HepG2 (cell line): Measurements from ENCODE around the gene YPEL4. TPM values are rescaled to one million over a fixed set of nuclear protein-coding genes. Genes with fewer than 3 reads are reported as not detected.

Experiments used
- ATF1 ChIP-seq: IDR thresholded peaks from 2 replicates; pipeline ENCODE4 v1.6.1; 2016; ENCODE audit warnings: mild to moderate bottlenecking, control low read depth
- CCAR2 ChIP-seq: fragments of 200-400 bp; formaldehyde crosslinking; optimal IDR thresholded peaks from 2 replicates; pipeline ENCODE3; 2018; ENCODE audit warnings: low read depth, mild to moderate bottlenecking, low read length, moderate library complexity
- CCDC6 ChIP-seq: sonication (generic); formaldehyde crosslinking; IDR thresholded peaks from 2 replicates; pipeline ENCODE4 v1.8.1; 2022; ENCODE audit warnings: mild to moderate bottlenecking, missing genetic modification reagents, moderate library complexity
- PITX1 ChIP-seq: sonication (generic); formaldehyde crosslinking; IDR thresholded peaks from 2 replicates; pipeline ENCODE4 v1.5.1; 2020; ENCODE audit warnings: mild to moderate bottlenecking, missing genetic modification reagents
- SOX6 ChIP-seq, 2 experiments: fragments of 450-650 bp in 1 of 2; sonication (generic) in 1 of 2; formaldehyde crosslinking in 1 of 2; IDR thresholded peaks; 2 replicates each; pipeline versions ENCODE4 v1.4.0 to v1.6.1; 2017 to 2020; ENCODE audit warnings: antibody characterized with exemption in 1 of 2, mild to moderate bottlenecking in 1 of 2, missing genetic modification reagents in 1 of 2
- TBL1XR1 ChIP-seq: fragments of 150-350 bp; IDR thresholded peaks from 2 replicates; pipeline ENCODE4 v1.6.1; 2014; ENCODE audit warnings: borderline replicate concordance, low read length; ENCODE audit not compliant: partially characterized antibody
- ZIK1 ChIP-seq: sonication (generic); formaldehyde crosslinking; IDR thresholded peaks from 2 replicates; pipeline ENCODE4 v1.5.0; 2020; ENCODE audit warnings: mild to moderate bottlenecking, low read depth, missing genetic modification reagents, borderline replicate concordance
- ZNF329 ChIP-seq: sonication (generic); formaldehyde crosslinking; IDR thresholded peaks from 2 replicates; pipeline ENCODE4 v1.9.0; 2021; ENCODE audit warnings: low read depth, mild to moderate bottlenecking, missing genetic modification reagents
- ZNF496 ChIP-seq: sonication (generic); formaldehyde crosslinking; IDR thresholded peaks from 2 replicates; pipeline ENCODE4 v1.8.1; 2023; ENCODE audit warnings: mild to moderate bottlenecking, moderate library complexity, missing genetic modification reagents; ENCODE audit not compliant: insufficient replicate concordance
- ZNF510 ChIP-seq: sonication (generic); formaldehyde crosslinking; IDR thresholded peaks from 2 replicates; pipeline ENCODE4 v1.4.0; 2020; ENCODE audit warnings: low read depth, mild to moderate bottlenecking, missing genetic modification reagents
- ZNF891 ChIP-seq: sonication (generic); formaldehyde crosslinking; IDR thresholded peaks from 2 replicates; pipeline ENCODE4 v1.5.0; 2020; ENCODE audit warnings: mild to moderate bottlenecking, missing genetic modification reagents
- polyA plus RNA-seq, 8 experiments: library from polyadenylated mRNA; depleted of rRNA in 3 of 8; stranded (reverse) in 7 of 8; unstranded in 1 of 8; fragments of >200 nt; fragmentation: Illumina TruSeq in 4 of 8; extraction: Trizol in 4 of 8; gene quantifications; 2 replicates each; pipeline versions ENCODE4 v1.2.1 to v1.2.3, GENCODE V29; 2011 to 2016; ENCODE audit warnings: low read depth in 4 of 8, missing spikeins in 1 of 8, mixed read lengths in 1 of 8; ENCODE audit not compliant: insufficient read depth in 1 of 8
- total RNA-seq, 5 experiments: library from RNA; depleted of rRNA; stranded (reverse); fragments of >200 nt; fragmentation: Illumina TruSeq; extraction: Trizol; gene quantifications; 2 replicates each; pipeline ENCODE4 v1.2.3, GENCODE V29; 2016; ENCODE audit warnings: low read depth in 1 of 5
- TF ChIP-seq, protein P1 (sequence below): sonication (generic); formaldehyde crosslinking; IDR thresholded peaks from 2 replicates; pipeline ENCODE4 v1.4.0; 2020; ENCODE audit warnings: mild to moderate bottlenecking, missing genetic modification reagents
- TF ChIP-seq, protein P2 (sequence below): IDR thresholded peaks from 2 replicates; pipeline ENCODE4 v1.6.1; 2016; ENCODE audit warnings: low read depth, missing genetic modification reagents, missing compliant biosample characterization
- TF ChIP-seq, protein P3 (sequence below): sonication (generic); formaldehyde crosslinking; IDR thresholded peaks from 2 replicates; pipeline ENCODE4 v1.5.0; 2020; ENCODE audit warnings: missing genetic modification reagents
- TF ChIP-seq, protein P4 (sequence below): sonication (generic); formaldehyde crosslinking; IDR thresholded peaks from 2 replicates; pipeline ENCODE4 v1.4.0; 2020; ENCODE audit warnings: missing genetic modification reagents
- TF ChIP-seq, protein P5 (sequence below): IDR thresholded peaks from 2 replicates; pipeline ENCODE4 v1.6.1; 2016
- TF ChIP-seq, protein P6 (sequence below): sonication (generic); formaldehyde crosslinking; IDR thresholded peaks from 2 replicates; pipeline ENCODE4 v1.5.1; 2020; ENCODE audit warnings: missing genetic modification reagents, mild to moderate bottlenecking, borderline replicate concordance

YPEL4 gene
- total and polyA plus RNA-seq, 2 of the 13 experiments (the other 11 are each of a cell fraction or from before 2014, with no cell fraction given) = 0.04 TPM; not detected in 1

DNA sequence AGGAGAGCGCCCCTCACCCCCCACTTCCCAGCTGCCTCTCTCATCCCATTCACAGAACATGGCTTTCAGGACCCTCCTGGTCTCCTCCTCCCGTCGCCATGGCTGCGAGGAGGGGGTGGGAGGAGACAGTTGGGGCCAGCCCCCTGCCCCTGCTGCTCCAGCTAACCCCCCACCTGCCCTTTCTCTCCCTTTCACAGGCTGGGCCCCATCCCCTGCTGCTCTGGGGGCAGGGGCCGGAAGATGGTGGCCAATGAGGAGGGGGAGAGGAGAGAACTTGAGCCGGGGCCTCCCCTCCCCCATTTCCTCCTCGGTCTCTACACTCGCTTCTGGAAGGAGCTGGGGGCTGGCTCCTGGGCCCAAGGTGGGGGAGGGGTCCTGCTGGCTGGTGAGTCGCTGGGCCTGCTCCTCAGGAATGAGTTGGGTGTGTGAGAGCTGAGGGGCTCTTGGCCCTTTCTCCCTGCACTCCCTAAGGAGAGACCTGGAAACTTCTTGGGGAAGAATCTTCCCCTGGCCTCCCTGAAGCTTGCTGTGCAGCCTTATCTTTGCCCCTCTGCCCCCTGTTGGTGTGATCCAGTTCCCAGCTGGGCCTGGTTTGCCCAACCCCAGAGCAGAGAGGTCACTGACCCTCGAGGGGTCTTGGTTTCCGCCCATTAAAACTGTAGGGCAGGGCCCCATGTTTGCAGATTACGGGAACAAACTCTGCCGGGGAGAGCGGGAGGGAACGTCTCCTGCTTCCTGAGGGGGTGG is 10.2 kb downstream of the YPEL4 start (continued):
- TF ChIP-seq, protein P1, sequence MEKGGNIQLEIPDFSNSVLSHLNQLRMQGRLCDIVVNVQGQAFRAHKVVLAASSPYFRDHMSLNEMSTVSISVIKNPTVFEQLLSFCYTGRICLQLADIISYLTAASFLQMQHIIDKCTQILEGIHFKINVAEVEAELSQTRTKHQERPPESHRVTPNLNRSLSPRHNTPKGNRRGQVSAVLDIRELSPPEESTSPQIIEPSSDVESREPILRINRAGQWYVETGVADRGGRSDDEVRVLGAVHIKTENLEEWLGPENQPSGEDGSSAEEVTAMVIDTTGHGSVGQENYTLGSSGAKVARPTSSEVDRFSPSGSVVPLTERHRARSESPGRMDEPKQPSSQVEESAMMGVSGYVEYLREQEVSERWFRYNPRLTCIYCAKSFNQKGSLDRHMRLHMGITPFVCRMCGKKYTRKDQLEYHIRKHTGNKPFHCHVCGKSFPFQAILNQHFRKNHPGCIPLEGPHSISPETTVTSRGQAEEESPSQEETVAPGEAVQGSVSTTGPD (CRISPR knock-in tag) = 0 out of 2 replicates have a peak, but pooled peaks have one; percentile 39
- TF ChIP-seq PITX1 (CRISPR knock-in tag) (0 out of 2 replicates have a peak, but pooled peaks have one; percentile 33), SOX6 (IDR thresholded peaks at IDR 0.05) (no peak), SOX6 (CRISPR knock-in tag; IDR thresholded peaks at IDR 0.05) (peak; percentile 74), TBL1XR1 (no peak), ZNF891 (peak; percentile 77), ZNF329 (CRISPR knock-in tag) (0 out of 2 replicates have a peak, but pooled peaks have one; percentile 49), ZNF496 (CRISPR knock-in tag) (no peak), ATF1 (CRISPR knock-in tag) (no peak), ZNF510 (CRISPR knock-in tag) (no peak), CCDC6 (no peak), CCAR2 (no peak), ZIK1 (no peak)
- TF ChIP-seq, protein P2, sequence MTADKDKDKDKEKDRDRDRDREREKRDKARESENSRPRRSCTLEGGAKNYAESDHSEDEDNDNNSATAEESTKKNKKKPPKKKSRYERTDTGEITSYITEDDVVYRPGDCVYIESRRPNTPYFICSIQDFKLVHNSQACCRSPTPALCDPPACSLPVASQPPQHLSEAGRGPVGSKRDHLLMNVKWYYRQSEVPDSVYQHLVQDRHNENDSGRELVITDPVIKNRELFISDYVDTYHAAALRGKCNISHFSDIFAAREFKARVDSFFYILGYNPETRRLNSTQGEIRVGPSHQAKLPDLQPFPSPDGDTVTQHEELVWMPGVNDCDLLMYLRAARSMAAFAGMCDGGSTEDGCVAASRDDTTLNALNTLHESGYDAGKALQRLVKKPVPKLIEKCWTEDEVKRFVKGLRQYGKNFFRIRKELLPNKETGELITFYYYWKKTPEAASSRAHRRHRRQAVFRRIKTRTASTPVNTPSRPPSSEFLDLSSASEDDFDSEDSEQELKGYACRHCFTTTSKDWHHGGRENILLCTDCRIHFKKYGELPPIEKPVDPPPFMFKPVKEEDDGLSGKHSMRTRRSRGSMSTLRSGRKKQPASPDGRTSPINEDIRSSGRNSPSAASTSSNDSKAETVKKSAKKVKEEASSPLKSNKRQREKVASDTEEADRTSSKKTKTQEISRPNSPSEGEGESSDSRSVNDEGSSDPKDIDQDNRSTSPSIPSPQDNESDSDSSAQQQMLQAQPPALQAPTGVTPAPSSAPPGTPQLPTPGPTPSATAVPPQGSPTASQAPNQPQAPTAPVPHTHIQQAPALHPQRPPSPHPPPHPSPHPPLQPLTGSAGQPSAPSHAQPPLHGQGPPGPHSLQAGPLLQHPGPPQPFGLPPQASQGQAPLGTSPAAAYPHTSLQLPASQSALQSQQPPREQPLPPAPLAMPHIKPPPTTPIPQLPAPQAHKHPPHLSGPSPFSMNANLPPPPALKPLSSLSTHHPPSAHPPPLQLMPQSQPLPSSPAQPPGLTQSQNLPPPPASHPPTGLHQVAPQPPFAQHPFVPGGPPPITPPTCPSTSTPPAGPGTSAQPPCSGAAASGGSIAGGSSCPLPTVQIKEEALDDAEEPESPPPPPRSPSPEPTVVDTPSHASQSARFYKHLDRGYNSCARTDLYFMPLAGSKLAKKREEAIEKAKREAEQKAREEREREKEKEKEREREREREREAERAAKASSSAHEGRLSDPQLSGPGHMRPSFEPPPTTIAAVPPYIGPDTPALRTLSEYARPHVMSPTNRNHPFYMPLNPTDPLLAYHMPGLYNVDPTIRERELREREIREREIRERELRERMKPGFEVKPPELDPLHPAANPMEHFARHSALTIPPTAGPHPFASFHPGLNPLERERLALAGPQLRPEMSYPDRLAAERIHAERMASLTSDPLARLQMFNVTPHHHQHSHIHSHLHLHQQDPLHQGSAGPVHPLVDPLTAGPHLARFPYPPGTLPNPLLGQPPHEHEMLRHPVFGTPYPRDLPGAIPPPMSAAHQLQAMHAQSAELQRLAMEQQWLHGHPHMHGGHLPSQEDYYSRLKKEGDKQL = no peak
- TF ChIP-seq, protein P3, sequence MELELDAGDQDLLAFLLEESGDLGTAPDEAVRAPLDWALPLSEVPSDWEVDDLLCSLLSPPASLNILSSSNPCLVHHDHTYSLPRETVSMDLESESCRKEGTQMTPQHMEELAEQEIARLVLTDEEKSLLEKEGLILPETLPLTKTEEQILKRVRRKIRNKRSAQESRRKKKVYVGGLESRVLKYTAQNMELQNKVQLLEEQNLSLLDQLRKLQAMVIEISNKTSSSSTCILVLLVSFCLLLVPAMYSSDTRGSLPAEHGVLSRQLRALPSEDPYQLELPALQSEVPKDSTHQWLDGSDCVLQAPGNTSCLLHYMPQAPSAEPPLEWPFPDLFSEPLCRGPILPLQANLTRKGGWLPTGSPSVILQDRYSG (CRISPR knock-in tag) = no peak
- TF ChIP-seq, protein P4, sequence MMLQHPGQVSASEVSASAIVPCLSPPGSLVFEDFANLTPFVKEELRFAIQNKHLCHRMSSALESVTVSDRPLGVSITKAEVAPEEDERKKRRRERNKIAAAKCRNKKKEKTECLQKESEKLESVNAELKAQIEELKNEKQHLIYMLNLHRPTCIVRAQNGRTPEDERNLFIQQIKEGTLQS (CRISPR knock-in tag) = no peak
- TF ChIP-seq, protein P5, sequence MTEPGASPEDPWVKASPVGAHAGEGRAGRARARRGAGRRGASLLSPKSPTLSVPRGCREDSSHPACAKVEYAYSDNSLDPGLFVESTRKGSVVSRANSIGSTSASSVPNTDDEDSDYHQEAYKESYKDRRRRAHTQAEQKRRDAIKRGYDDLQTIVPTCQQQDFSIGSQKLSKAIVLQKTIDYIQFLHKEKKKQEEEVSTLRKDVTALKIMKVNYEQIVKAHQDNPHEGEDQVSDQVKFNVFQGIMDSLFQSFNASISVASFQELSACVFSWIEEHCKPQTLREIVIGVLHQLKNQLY (CRISPR knock-in tag) = 0 out of 2 replicates have a peak, but pooled peaks have one; percentile 19
- TF ChIP-seq, protein P6, sequence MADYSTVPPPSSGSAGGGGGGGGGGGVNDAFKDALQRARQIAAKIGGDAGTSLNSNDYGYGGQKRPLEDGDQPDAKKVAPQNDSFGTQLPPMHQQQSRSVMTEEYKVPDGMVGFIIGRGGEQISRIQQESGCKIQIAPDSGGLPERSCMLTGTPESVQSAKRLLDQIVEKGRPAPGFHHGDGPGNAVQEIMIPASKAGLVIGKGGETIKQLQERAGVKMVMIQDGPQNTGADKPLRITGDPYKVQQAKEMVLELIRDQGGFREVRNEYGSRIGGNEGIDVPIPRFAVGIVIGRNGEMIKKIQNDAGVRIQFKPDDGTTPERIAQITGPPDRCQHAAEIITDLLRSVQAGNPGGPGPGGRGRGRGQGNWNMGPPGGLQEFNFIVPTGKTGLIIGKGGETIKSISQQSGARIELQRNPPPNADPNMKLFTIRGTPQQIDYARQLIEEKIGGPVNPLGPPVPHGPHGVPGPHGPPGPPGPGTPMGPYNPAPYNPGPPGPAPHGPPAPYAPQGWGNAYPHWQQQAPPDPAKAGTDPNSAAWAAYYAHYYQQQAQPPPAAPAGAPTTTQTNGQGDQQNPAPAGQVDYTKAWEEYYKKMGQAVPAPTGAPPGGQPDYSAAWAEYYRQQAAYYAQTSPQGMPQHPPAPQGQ (CRISPR knock-in tag) = no peak
